ENCODE results near the gene TBL2.

- TF ChIP-seq CTCF (conservative IDR thresholded peaks at IDR 0.05; ENCODE audit: low read length), result no peak
- TF ChIP-seq EZH2phosphoT487 (IDR thresholded peaks at IDR 0.05; ENCODE audit: borderline replicate concordance), result no peak
Measured at GRCh38 chr7:73570521-73570920, 7.9 kb downstream of the TBL2 start.
